ENCODE results near the gene NUP155.
A peak's percentile ranks its signal among the peaks of the same experiment; 100 is the strongest.
"Not testable (repeated sequence)": the region's sequence is repeated elsewhere in the genome, so short reads cannot be mapped to it uniquely, and the experiment has no call there.

Gene NUP155

DNA sequence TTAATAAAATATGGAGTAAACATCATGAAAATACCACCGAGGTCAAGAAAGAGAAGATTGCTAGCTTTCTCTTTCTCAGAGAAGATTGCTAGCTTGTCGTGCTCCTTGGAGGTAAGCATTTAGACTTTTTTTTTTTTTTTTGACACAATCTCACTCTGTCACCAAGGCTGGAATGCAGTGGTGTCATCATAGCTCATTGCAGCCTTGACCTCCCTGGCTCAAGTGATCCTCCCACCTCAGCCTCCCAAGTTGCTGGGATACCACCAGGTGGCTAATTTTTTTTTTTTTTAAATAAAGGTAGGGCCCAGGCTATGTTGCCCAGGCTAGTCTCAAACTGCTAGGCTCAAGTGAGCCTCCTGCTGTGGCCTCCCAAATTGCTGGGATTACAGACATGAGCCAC, 95.4 kb downstream of the NUP155 start:
- no peak for DNase-seq (ENCODE audit: low spot score)

DNA sequence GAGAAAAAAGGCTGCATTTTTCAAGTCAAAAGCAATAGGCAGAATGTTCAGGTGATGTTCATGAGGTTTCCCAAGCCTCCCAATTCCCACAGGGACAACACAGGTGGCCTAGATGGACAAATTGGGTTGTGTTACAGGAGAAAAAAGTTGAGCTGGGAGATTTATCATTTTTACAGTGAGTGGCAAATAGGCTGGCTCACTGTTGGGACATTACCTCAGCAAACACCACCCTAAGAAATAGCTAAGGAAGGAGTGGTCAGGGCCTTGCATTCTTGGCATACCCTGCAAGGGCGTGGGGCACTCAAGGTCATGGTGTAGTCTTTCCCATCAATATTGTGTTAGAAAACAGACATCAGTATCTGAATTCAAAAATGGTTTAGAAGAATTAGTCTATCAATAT, 98.4 kb downstream of the NUP155 start:
- peak; percentile 96 for DNase-seq (ENCODE audit: low spot score)

DNA sequence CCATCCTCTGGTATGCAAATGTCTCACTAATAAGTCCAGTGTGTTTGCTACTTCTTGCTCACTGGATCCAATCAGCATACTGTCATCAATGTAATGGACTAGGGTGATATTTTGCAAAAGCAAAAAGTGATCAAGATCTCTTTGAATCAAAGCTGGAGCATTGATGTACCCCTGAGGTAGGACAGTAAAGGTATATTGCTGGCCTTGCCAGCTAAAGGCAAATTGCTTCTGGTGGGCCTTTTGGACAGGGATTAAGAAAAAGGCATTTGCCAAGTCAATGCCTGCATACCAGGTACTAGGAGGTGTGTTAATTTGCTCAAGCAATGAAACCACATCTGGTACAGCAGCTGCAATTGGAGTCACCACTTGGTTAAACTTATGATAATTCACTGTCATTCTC, 102.8 kb downstream of the NUP155 start:
- not testable (repeated sequence) for DNase-seq (ENCODE audit: low spot score)

DNA sequence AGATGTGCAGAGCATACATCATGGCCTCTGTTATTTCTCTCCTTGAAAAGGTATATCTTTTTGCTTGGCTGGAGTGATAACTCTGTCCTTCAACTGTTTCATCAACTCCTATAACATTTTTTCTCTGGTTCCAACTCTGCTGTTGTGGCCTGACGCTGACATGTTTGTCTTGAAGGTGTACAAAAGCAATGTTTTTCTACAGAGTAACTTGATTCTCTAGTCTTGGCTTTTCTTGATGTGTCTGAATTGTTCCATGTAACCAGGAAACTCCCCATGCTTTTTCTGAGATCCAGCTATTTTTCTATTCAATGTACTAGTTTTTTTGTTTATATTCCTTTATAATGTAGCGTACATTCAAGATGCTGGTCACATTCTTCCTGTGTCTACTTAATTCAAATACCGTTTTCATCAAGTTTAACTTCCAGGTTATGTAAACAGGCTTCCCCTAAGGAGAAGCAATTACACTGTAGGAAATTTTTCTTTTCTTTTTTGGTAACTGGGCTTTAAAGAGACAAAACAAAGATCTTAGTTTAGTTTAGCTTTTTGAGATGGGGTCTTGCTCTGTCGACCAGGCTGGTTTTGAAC, 115.0 kb downstream of the NUP155 start:
- no peak for DNase-seq (ENCODE audit: low spot score)

DNA sequence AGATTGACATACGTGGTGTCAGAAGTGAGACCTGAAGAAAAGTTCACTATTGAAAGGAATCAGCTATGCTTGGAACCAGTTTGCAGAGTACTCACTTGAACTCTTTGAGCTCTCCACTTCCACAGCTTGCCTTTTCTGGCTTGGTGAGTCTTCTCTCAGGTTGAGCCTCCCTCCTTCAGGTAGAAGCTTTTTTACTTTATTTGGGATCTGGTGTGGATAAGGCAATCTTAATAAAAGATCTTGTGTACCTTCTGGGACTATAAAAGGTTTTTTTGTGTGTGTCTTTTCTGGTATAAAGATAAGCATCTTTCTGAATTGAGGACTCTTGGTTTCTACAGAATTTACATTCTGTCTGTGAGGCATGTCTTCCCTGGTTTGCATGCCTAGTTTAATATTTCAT, 116.3 kb downstream of the NUP155 start:
- DNase-seq (ENCODE audit: low spot score): no peak

DNA sequence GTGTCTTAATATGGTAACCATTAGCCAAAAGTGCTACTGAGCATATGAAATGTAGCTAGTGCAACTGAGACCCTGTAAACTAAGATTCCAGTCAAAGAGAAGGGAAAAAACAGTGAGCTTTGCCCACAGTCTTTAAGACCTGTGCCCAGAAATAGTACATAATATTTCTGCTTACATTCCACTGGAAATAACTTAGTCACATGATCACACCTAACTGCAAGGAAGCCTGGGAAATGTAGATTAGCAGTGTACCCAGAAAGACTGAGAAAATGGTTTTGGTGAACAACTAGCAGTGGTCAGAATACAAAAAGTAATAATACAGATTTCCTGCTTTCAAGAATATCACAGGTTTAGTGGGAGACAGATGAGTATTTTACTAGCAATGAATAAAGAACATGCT, 119.2 kb downstream of the NUP155 start:
- no peak for DNase-seq (ENCODE audit: low spot score)

DNA sequence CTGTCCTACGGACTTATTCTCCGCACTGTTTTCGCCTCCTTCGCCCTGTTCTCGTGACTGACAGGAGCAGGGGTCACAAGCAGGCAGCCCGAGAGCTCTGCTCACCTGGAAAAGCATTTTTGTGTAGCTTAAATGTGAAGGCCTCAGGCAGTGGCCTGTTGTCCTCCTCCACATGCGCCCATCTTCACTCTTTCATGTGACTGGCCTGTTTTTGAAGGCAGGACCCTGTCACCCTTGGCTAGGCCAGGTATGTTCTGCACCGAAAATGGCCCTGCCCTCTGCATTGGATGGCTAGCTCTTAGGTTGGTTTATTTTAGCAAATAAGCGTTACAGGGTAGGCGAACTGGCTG, 121.1 kb downstream of the NUP155 start:
- DNase-seq (ENCODE audit: low spot score): no peak

DNA sequence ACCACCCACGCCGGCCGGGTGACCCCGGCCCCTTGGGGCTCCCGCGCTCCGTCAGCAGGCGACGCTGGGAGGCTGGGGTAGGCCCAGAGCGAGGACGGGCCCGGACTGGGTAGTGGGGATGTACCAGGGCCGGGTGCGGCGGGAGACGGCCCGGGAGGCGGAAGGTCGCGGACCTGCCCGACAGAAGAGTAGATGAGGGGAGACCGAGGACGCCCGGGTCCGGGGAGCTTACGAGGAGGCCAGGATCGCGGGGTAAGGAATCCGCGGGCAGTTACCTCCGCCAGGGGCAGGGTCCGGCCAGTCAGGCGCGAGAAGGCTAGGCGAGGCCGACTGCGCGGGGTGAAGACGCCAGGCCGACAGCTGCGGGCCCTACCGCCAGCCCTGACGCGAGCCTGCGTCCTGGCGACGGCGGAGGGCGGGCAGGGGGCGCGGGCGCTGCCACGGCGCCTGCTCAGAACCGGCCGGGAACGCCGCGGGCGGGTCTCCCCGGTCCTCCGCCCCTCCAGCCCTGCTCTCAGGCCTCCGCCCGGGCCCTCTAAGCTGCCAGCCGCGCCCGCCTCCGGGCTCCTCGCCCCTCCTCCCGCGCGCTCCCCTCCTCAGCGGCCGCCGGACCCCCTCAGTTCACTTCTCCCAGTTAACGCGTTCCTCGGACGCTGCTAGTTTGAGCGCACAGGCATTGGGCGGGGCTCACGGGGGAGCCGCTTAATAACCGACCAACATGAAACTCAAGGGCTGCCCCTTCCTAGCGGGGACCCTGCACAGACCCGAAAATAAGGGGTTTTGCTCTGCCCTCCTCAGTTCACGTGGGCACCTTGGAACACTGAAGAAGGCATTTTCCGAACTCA, 121.7 kb downstream of the NUP155 start, which contains the start of gene CPLANE1:
CPLANE1 (minus strand) TSS at position 407 of the 845 bp plus-strand sequence. CDS start 1,678 bp downstream, outside the sequence.
- peak; percentile 86 for DNase-seq (ENCODE audit: low spot score)

DNA sequence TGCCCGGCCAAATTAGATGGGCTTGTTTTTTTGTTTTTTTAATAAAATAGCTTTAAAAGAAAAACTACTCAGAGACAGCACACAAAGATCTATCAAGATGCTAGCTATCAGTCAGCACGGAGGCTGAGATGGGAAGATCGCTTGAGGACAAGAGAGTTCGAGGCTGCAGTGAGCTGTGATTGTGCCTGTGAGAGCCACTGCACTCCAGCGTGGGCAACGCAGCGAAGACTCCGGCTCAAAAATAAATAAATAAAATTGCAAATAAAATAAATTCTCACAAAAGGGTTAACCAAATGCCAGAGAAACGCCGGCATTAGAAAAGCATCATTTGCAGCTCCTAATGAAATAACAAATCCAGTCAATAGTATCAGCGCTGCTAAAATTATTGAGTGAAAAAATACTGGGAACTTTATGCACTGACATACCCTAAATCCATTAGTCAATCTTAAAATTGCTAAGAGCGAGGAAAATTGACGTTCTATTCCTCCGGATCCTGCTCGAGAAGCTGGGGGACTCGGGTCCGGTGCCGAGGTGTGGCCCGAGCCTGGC, 122.4 kb downstream of the NUP155 start:
- no peak for DNase-seq (ENCODE audit: low spot score)

DNA sequence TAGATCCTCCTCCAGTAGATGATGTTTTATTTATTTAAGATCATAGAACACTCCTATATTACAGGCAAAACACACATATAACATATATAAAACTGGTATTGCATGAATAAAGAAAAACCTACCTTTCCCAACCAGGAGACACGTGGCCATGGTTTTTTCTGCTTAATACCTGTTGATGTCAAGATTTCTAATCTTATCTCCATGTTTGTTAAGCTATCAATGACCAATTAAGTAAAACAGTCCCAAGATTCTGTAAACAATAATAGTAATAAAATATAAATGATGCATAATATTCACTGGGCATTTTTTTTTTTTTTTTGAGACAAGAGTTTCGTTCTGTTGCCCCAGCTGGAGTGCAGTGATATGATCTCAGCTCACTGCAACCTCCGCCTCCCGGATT, 123.4 kb downstream of the NUP155 start:
- no peak for DNase-seq (ENCODE audit: low spot score)

DNA sequence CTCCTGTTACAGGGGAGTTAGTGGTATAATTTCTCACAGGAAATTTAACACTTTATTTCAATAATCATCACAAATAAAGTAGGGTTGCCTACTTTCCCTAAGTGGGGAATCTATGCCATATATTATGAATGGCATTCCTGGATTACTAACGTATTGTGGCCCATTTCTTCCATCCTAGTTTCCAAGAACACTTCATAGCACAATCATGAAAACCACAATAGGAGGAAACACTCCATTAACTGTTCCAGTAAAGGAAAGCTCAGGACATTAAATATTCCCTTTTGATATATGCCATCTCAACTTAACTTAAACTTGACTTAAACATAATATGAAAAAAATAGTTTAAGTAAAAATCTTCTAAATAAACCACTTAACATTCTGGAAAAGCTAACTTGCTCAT, 123.9 kb downstream of the NUP155 start:
- no peak for DNase-seq (ENCODE audit: low spot score)

All from LoVo (cell line).